PC-9 (cell line): ENCODE results near the gene STARD13. TPM values are rescaled to one million over a fixed set of nuclear protein-coding genes. Genes with fewer than 3 reads are reported as not detected.

Experiments
- BruUV-seq: library from RNA; stranded (reverse); fragments of 400-500 nt; replicated peaks from 2 replicates; lab custom pipeline; 2021; lab: Mats Ljungman, UMichigan
- CTCF ChIA-PET: fragments of 300-600 bp; sonication (Branson Sonifier 250); formaldehyde crosslinking; loops from one replicate; lab custom pipeline; 2022; ENCODE audit warnings: antibody characterized with exemption; lab: Charles Lee
- POLR2A ChIA-PET: fragments of 300-600 bp; sonication (Branson Sonifier 250); formaldehyde crosslinking; loops from one replicate; lab custom pipeline; 2022; ENCODE audit warnings: antibody characterized with exemption; ENCODE audit not compliant: unreplicated experiment; lab: Charles Lee
- DNase-seq, 2 experiments: peaks; one replicate each; pipeline versions ENCODE4 v3.0.0 to v3.0.0-alpha.2; 2015 to 2022; ENCODE audit warnings: mixed read lengths in 1 of 2
- H2AFZ ChIP-seq: fragments of 200-600 bp; sonication (generic); 2 replicates; pipeline ENCODE4 v1.8.1; 2017; ENCODE audit warnings: antibody characterized with exemption
- H3F3A ChIP-seq: fragments of 200-600 bp; sonication (generic); 2 replicates; pipeline ENCODE4 v1.8.1; 2017; ENCODE audit warnings: antibody characterized with exemption, mild to moderate bottlenecking, low read depth; ENCODE audit not compliant: insufficient read depth
- H3K27ac ChIP-seq: fragments of 200-600 bp; sonication (generic); 2 replicates; pipeline ENCODE4 v1.6.1; 2016; ENCODE audit warnings: mixed run types
- H3K27me3 ChIP-seq: fragments of 200-600 bp; sonication (generic); 2 replicates; pipeline ENCODE4 v1.6.1; 2016; ENCODE audit warnings: low read depth, mixed run types; ENCODE audit not compliant: insufficient read depth
- H3K36me3 ChIP-seq: fragments of 200-600 bp; sonication (generic); 2 replicates; pipeline ENCODE4 v1.6.1; 2016; ENCODE audit warnings: low read depth, mixed run types
- H3K4me1 ChIP-seq: fragments of 200-600 bp; sonication (generic); replicated peaks from 2 replicates; pipeline ENCODE4 v1.6.1; 2016; ENCODE audit warnings: mixed run types; ENCODE audit not compliant: insufficient read depth
- H3K4me2 ChIP-seq: fragments of 200-600 bp; sonication (generic); 2 replicates; pipeline ENCODE4 v1.6.1; 2017; ENCODE audit warnings: mixed run types
- H3K4me3 ChIP-seq: fragments of 200-600 bp; sonication (generic); 2 replicates; pipeline ENCODE4 v1.6.1; 2016; ENCODE audit warnings: mixed run types
- H3K79me2 ChIP-seq: fragments of 200-600 bp; sonication (generic); 2 replicates; pipeline ENCODE4 v1.6.1; 2017; ENCODE audit warnings: low read depth, mixed run types
- H3K9me2 ChIP-seq: fragments of 200-600 bp; sonication (generic); 2 replicates; pipeline ENCODE4 v1.8.1; 2017; ENCODE audit warnings: mild to moderate bottlenecking; ENCODE audit not compliant: insufficient read depth
- H3K9me3 ChIP-seq: fragments of 200-600 bp; sonication (generic); 2 replicates; pipeline ENCODE4 v1.8.1; 2016; ENCODE audit warnings: low read depth; ENCODE audit not compliant: insufficient read depth
- H4K20me1 ChIP-seq: fragments of 200-600 bp; sonication (generic); 2 replicates; pipeline ENCODE4 v1.8.1; 2017; ENCODE audit not compliant: insufficient read depth
- EZH2 ChIP-seq: fragments of 200-600 bp; sonication (generic); IDR thresholded peaks from 2 replicates; pipeline ENCODE4 v1.8.0; 2017; ENCODE audit warnings: antibody characterized with exemption, low read depth
- intact Hi-C: fragments of 100-400 bp; cut with micrococcal nuclease; formaldehyde crosslinking; loops from one replicate; pipeline ENCODE4 v1.10.0; 2022; ENCODE audit not compliant: unreplicated experiment
- total RNA-seq: library from RNA; stranded (reverse); gene quantifications from 2 replicates; pipeline ENCODE4 v1.2.3, GENCODE V29; 2021
- TF ChIP-seq, protein P1 (sequence below): fragments of 200-600 bp; sonication (generic); conservative IDR thresholded peaks from 2 replicates; pipeline ENCODE4 v1.6.1; 2017; ENCODE audit warnings: mixed run types, antibody characterized with exemption, mild to moderate bottlenecking, moderate library complexity

The STARD13 gene
- total RNA-seq, 1 experiment from 2014 or later: 19.6 TPM

DNA sequence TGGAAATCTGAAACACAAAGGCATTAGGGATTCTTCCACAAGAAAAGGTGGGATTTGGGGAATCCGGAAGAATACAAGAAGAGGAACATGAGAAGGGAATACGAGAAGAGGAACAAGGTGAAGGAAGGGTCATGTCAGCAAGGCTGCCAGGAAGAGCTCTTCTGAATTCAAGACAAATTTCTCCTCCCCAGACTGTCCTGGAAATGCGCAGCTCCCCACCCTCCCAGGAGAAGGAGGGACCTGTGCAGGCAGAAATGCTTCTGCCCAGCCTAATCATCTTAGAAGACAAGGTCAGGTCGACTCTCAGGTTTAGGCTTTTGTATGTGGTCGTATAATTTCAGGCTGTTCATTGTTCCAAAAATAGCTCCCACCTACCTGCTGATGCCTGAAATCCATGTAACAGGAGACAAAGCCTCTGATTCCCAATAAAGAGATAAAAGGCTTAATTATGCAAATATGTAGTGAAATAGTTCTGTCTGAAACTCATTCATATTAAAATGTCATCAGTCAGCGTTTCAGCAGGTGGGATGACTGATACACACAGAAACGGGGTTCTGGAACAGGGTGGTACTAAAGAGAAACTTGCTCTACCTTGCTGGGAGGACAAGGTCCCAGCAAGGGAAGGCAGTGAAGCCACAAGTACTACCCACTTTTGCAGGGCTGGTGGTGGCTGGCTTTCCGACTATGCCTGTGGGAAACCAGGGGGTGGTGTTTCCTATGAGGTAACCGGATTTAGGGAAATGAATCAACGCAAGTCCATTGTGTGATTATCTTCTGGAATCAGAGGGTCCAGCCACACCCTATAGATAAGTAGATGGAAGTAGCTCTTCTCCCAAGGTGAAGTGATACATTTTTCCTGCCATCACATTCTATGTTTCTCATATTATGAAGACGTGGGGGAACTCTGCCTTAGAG, 193.2 kb downstream of the STARD13 start:
- no peaks in the 10 kb centered on the region for H3F3A ChIP-seq
- BruUV-seq: no TSS peak
- no peaks in the 10 kb centered on the region for H4K20me1 ChIP-seq
- H3K4me1 ChIP-seq: no peaks in the 10 kb centered on the region
- ChIA-PET CTCF (no interaction called here), POLR2A (no interaction called here)
- TF ChIP-seq, protein P1, sequence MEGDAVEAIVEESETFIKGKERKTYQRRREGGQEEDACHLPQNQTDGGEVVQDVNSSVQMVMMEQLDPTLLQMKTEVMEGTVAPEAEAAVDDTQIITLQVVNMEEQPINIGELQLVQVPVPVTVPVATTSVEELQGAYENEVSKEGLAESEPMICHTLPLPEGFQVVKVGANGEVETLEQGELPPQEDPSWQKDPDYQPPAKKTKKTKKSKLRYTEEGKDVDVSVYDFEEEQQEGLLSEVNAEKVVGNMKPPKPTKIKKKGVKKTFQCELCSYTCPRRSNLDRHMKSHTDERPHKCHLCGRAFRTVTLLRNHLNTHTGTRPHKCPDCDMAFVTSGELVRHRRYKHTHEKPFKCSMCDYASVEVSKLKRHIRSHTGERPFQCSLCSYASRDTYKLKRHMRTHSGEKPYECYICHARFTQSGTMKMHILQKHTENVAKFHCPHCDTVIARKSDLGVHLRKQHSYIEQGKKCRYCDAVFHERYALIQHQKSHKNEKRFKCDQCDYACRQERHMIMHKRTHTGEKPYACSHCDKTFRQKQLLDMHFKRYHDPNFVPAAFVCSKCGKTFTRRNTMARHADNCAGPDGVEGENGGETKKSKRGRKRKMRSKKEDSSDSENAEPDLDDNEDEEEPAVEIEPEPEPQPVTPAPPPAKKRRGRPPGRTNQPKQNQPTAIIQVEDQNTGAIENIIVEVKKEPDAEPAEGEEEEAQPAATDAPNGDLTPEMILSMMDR: no peak
- no peak for TF ChIP-seq EZH2
- H3K9me2 ChIP-seq: no peaks in the 10 kb centered on the region
- no peak for DNase-seq
- H3K9me3 ChIP-seq: no peaks in the 10 kb centered on the region
- H3K79me2 ChIP-seq: no peaks in the 10 kb centered on the region
- intact Hi-C loops: no loop called here
- no peak overlapping the region for H3K27ac ChIP-seq
- H3K4me2 ChIP-seq: no peak overlapping the region
- H3K36me3 ChIP-seq: no peaks in the 10 kb centered on the region
- no peak overlapping the region for H3K4me3 ChIP-seq
- no peak overlapping the region for H2AFZ ChIP-seq
- H3K27me3 ChIP-seq: no peaks in the 10 kb centered on the region

DNA sequence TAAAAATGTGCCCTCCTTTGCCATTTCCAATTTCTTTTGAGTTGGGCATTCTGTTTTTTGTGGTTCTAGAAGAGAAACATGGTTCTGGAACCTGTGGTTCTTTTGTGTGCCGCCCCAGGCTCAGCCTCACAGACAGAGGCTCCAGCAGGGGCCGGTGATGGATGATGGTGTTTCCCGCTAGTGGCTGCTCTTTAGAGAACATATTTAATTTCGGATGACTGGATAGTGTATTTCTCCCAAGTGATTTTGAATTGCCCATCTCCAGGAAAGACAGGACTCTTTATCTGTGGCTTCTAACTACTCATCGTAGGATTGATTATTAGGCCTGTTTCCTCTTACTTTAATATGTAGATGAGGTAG, 194.2 kb downstream of the STARD13 start:
- no peaks in the 10 kb centered on the region for H3F3A ChIP-seq
- no peaks in the 10 kb centered on the region for H3K36me3 ChIP-seq
- no peaks in the 10 kb centered on the region for H3K4me1 ChIP-seq
- ChIA-PET POLR2A (no interaction called here), CTCF (no interaction called here)
- BruUV-seq: no TSS peak
- no peaks in the 10 kb centered on the region for H3K9me3 ChIP-seq
- no peak for DNase-seq
- H3K27ac ChIP-seq: no peak overlapping the region
- H3K9me2 ChIP-seq: no peaks in the 10 kb centered on the region
- intact Hi-C loops: no loop called here
- H3K27me3 ChIP-seq: no peaks in the 10 kb centered on the region
- TF ChIP-seq, protein P1: no peak
- no peak for TF ChIP-seq EZH2
- H3K4me2 ChIP-seq: no peak overlapping the region
- H3K4me3 ChIP-seq: no peak overlapping the region
- H4K20me1 ChIP-seq: no peaks in the 10 kb centered on the region
- no peaks in the 10 kb centered on the region for H3K79me2 ChIP-seq
- no peak overlapping the region for H2AFZ ChIP-seq

DNA sequence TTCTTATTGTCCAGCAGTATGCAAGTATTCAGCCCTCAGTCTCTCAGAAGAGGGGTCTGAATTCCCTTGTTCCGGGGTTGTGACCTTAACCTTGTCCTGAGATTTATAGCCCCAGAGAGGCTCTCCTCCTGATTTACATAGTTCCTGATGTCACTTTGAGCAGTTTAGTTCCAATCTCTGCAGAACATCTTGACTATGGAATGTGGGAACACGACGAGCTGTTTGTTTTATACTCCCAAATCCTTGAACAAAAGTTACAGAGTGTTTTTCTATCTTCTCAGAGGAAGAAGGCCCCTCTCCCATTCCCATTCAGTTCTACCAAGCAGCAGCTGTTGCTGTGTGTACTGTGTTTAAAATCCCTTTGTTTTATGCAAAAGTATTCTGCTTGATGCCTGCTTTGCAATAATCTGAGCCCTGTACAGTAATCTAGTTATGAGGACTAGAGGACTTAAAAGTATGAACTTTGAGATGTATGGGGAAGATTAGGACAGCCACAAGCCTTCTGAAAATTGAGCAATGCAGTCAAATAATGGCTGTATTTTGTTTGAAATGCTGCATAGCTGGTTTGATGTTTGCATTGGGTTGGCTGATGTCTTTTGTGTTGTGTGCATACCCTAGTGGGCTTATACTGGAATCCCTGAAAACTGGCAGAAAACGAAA, 194.7 kb downstream of the STARD13 start:
- no peak overlapping the region for H2AFZ ChIP-seq
- intact Hi-C loops: no loop called here
- CTCF ChIA-PET: no interaction called here
- H3K27me3 ChIP-seq: no peaks in the 10 kb centered on the region
- no peaks in the 10 kb centered on the region for H3F3A ChIP-seq
- H4K20me1 ChIP-seq: no peaks in the 10 kb centered on the region
- no peak overlapping the region for H3K27ac ChIP-seq
- H3K4me2 ChIP-seq: no peak overlapping the region
- no peak for DNase-seq
- H3K4me1 ChIP-seq: no peaks in the 10 kb centered on the region
- H3K4me3 ChIP-seq: no peak overlapping the region
- TF ChIP-seq, protein P1: no peak
- no peak for TF ChIP-seq EZH2
- no peaks in the 10 kb centered on the region for H3K36me3 ChIP-seq
- no TSS peak for BruUV-seq
- no peaks in the 10 kb centered on the region for H3K79me2 ChIP-seq
- H3K9me3 ChIP-seq: no peaks in the 10 kb centered on the region
- POLR2A ChIA-PET: no interaction called here
- H3K9me2 ChIP-seq: no peaks in the 10 kb centered on the region
